ENCODE results near the gene FEZ2.

The FEZ2 gene

DNA sequence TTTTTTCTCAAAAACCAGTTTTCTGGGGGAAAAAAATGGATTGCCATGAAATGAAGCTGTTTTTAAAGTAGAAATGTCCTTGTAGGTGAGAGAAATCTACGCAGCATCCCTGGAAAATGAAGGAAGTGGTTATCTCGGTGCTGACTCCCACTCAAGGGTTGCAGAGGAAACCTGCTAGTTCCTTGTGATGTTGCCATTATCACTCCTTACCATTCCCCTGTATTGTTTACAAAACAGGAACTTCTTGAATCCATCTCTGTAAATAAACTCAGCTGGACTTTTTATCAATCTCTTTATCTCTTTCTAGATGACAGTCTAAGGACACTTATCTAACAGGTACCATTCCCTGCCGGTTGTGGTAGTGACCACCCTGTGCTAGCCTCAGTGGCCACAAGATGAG, 61.2 kb downstream of the FEZ2 start:
- no peak overlapping the region for H3K27ac ChIP-seq
- TF ChIP-seq, protein P1, sequence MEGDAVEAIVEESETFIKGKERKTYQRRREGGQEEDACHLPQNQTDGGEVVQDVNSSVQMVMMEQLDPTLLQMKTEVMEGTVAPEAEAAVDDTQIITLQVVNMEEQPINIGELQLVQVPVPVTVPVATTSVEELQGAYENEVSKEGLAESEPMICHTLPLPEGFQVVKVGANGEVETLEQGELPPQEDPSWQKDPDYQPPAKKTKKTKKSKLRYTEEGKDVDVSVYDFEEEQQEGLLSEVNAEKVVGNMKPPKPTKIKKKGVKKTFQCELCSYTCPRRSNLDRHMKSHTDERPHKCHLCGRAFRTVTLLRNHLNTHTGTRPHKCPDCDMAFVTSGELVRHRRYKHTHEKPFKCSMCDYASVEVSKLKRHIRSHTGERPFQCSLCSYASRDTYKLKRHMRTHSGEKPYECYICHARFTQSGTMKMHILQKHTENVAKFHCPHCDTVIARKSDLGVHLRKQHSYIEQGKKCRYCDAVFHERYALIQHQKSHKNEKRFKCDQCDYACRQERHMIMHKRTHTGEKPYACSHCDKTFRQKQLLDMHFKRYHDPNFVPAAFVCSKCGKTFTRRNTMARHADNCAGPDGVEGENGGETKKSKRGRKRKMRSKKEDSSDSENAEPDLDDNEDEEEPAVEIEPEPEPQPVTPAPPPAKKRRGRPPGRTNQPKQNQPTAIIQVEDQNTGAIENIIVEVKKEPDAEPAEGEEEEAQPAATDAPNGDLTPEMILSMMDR (IDR thresholded peaks at IDR 0.05; ENCODE audit: low read depth, low read length, missing control alignments) = no peak
- no peaks in the 10 kb centered on the region for H3K27me3 ChIP-seq (replicated peaks)
- no peak for DNase-seq
- H3K36me3 ChIP-seq (replicated peaks) = peaks cover 52% of the 10 kb centered on the region
- in situ Hi-C loops (cut with HindIII; ENCODE audit: low pct_ligation_motif_present, low sequenced_read_pairs) = no loop called here
- no peak overlapping the region for H3K4me3 ChIP-seq (ENCODE audit: low read depth, low read length)

- TF ChIP-seq, protein P1 (IDR thresholded peaks at IDR 0.05; ENCODE audit: low read depth, low read length, missing control alignments) = no peak
- Histone ChIP-seq H3K4me3 (ENCODE audit: low read depth, low read length) (no peak overlapping the region), H3K27ac (no peak overlapping the region), H3K36me3 (replicated peaks) (peaks cover 39% of the 10 kb centered on the region), H3K27me3 (replicated peaks) (no peaks in the 10 kb centered on the region)
- in situ Hi-C loops (cut with HindIII; ENCODE audit: low pct_ligation_motif_present, low sequenced_read_pairs) = no loop called here
- no peak for DNase-seq
Observed at GRCh38 chr2:36535099-36535498, 62.9 kb downstream of the FEZ2 start.

DNA sequence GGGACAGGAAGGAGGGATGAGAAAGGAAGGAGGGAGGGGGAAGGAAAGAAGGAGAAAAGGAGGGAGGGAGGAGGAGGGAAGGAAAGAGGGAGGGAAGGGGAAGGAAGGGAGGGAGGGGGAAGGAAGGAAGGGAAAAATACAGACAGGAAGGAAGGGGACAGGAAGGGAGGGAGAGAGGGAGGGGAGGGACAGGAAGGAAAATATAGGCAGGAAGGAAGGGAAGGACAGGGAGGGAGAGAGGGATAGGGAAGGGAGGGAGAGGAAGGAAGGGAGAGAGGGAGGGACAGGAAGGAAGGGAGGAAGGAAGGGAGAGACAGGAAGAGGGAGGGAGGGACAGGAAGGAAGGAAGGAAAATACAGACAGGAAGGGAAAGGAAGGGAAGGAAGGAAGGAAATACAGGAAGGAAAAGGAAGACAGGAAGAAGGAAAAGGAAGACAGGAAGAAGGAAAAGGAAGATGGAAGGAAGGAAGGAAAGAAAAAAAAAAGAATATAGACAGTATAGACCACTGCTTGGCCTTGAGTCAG, 63.6 kb downstream of the FEZ2 start:
- no peak overlapping the region for H3K27ac ChIP-seq
- TF ChIP-seq, protein P1 (IDR thresholded peaks at IDR 0.05; ENCODE audit: low read depth, low read length, missing control alignments) = no peak
- no peak for DNase-seq
- in situ Hi-C loops (cut with HindIII; ENCODE audit: low pct_ligation_motif_present, low sequenced_read_pairs) = no loop called here
- no peaks in the 10 kb centered on the region for H3K27me3 ChIP-seq (replicated peaks)
- peaks cover 39% of the 10 kb centered on the region for H3K36me3 ChIP-seq (replicated peaks)
- H3K4me3 ChIP-seq (ENCODE audit: low read depth, low read length) = no peak overlapping the region

DNA sequence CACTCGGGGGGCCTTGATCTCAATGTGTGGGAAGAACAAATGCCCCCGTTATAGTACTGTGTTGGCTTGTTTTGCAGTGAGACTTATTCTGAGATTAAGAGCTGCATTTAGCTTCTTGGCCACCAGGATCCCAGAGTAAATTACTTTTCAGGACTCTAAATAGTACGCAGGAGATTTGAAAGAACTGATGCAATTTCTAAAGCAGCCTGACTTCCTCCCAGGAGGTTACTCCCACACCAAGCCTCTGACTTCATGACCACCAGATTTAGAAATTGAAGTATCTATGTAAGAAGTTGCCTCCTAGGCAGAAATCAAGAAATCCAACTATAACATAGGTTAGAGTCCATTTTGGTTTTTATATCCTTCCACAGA, 67.0 kb downstream of the FEZ2 start:
- Histone ChIP-seq H3K36me3 (replicated peaks) (peaks cover 20% of the 10 kb centered on the region), H3K27ac (peak overlapping the region; percentile 66), H3K4me3 (ENCODE audit: low read depth, low read length) (no peak overlapping the region), H3K27me3 (replicated peaks) (no peaks in the 10 kb centered on the region)
- peak; percentile 48 for DNase-seq
- in situ Hi-C loops (cut with HindIII; ENCODE audit: low pct_ligation_motif_present, low sequenced_read_pairs) = no loop called here
- TF ChIP-seq, protein P1 (IDR thresholded peaks at IDR 0.05; ENCODE audit: low read depth, low read length, missing control alignments) = peak; percentile 43

DNA sequence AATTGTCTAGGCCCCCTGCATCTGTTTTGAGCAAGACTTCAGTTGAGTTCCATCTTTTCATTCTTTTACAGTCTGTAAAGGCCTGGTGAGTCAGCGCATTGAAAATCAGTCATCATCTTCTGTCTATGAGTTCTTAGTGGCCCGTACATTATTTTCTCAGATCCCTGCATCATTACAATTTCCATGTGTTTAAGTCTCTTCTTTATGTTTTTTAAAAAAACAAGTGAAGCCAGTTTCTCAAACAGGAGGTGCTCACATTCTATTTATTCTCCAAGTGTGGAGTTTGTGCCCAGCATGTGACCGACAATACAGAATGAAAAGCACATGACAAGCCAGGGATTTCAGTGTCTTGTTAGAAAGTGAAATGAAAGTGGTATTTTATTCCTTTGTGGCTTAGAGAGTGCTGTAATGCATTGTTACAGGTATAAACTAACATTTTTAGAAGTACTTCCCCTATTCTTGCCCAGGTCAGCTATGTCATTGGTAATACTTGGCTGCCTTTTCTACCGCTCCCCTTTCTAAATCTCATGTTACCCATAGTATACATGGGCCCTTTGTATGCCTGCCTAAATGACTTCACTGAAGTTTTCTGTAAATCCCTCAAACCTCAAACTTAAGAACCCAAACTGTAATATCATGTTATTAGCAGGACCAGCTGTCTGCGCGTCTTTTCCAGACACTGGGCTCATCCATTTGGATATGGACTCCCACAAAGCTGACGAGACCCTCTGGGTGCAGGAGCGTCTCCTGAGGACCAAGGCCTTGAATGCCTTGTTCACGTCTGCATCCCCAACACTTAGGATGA, 67.6 kb downstream of the FEZ2 start:
- no peaks in the 10 kb centered on the region for H3K27me3 ChIP-seq (replicated peaks)
- H3K27ac ChIP-seq = peak overlapping the region; percentile 66
- DNase-seq = peak; percentile 75
- TF ChIP-seq, protein P1 (IDR thresholded peaks at IDR 0.05; ENCODE audit: low read depth, low read length, missing control alignments) = no peak
- in situ Hi-C loops (cut with HindIII; ENCODE audit: low pct_ligation_motif_present, low sequenced_read_pairs) = no loop called here
- peaks cover 22% of the 10 kb centered on the region for H3K36me3 ChIP-seq (replicated peaks)
- no peak overlapping the region for H3K4me3 ChIP-seq (ENCODE audit: low read depth, low read length)

All from brain microvascular endothelial cell (primary cell).